ENCODE measurements around the gene ZC3H12A.

GRCh38 chr1:37513795-37514349 lies 39.5 kb downstream of the ZC3H12A start:
- TF ChIP-seq CTCF (conservative IDR thresholded peaks at IDR 0.05; ENCODE audit: low read length) (no peak), EZH2phosphoT487 (IDR thresholded peaks at IDR 0.05; ENCODE audit: borderline replicate concordance) (no peak)
